Vagina (tissue), 2 donors: ENCODE results near the gene LZTS2.

ENCODE experiments used
- CTCF ChIP-seq, 3 experiments: fragments of 450-650 bp in 2 of 3; fragments of 200-600 bp in 1 of 3; sonication (generic) in 1 of 3; IDR thresholded peaks; one replicate each; pipeline ENCODE4 v1.5.1; 2017 to 2019; ENCODE audit warnings: antibody characterized with exemption in 3 of 3, mild to moderate bottlenecking in 2 of 3, moderate library complexity in 2 of 3
- POLR2A ChIP-seq, 2 donors: fragments of 450-650 bp; IDR thresholded peaks; one replicate each; pipeline ENCODE4 v1.6.1; 2017; ENCODE audit warnings: antibody characterized with exemption in 2 of 2, mild to moderate bottlenecking in 2 of 2, moderate library complexity in 2 of 2
- POLR2AphosphoS5 ChIP-seq, 2 donors: sonication (generic); formaldehyde crosslinking; IDR thresholded peaks; one replicate each; pipeline ENCODE4 v1.9.0; 2017; ENCODE audit warnings: antibody characterized with exemption in 2 of 2, mild to moderate bottlenecking in 2 of 2, low read depth in 1 of 2; ENCODE audit not compliant: insufficient read depth in 1 of 2

- peak in 1 of 2 donors; percentile 96 for TF ChIP-seq POLR2A (IDR thresholded peaks at IDR 0.05)
- TF ChIP-seq POLR2AphosphoS5 (IDR thresholded peaks at IDR 0.05; ENCODE audit: insufficient read depth in 1 of 2, low read depth in 1 of 2): peak in 1 of 2 donors; percentile 92
- TF ChIP-seq CTCF (IDR thresholded peaks at IDR 0.05): peak; percentile 87 to 95 (median 95)
These were observed 442 bp upstream of the LZTS2 start for GRCh38 chr10:100998991-100999741.
